Breast epithelium (tissue), 4 donors: ENCODE results near the gene FLNC. TPM values are rescaled to one million over a fixed set of nuclear protein-coding genes. Genes with fewer than 3 reads are reported as not detected.

Experiments
- DNase-seq, 2 donors: peaks; one replicate each; pipeline ENCODE4 v3.0.0-alpha.2; 2019; ENCODE audit warnings: low spot score in 2 of 2
- H3K27ac ChIP-seq, 2 donors: fragments of 200-600 bp; sonication (generic) in 1 of 2; one replicate each; pipeline ENCODE4 v1.5.1; 2016 to 2019; ENCODE audit warnings: mild to moderate bottlenecking in 1 of 2
- H3K27me3 ChIP-seq, 2 donors: fragments of 200-600 bp; sonication (generic) in 1 of 2; one replicate each; pipeline versions ENCODE4 v1.5.1 to v1.6.0; 2017 to 2019; ENCODE audit warnings: control low read depth in 1 of 2, mild to moderate bottlenecking in 1 of 2
- H3K36me3 ChIP-seq: fragments of 200-600 bp; one replicate; pipeline ENCODE4 v1.5.1; 2019
- H3K4me1 ChIP-seq, 2 donors: fragments of 200-600 bp; sonication (generic); one replicate each; pipeline ENCODE4 v1.5.1; 2016 to 2019; ENCODE audit warnings: control low read depth in 1 of 2
- H3K4me3 ChIP-seq, 3 donors: fragments of 200-600 bp; sonication (generic); 1 replicate in 2 of 3; 2 replicates in 1 of 3; pipeline ENCODE4 v1.5.1; 2016 to 2019; ENCODE audit warnings: mild to moderate bottlenecking in 3 of 3, moderate library complexity in 2 of 3
- H3K9me3 ChIP-seq, 2 donors: fragments of 200-600 bp; sonication (generic) in 1 of 2; one replicate each; pipeline ENCODE4 v1.5.1; 2016 to 2019; ENCODE audit warnings: control low read depth in 1 of 2
- POLR2A ChIP-seq: fragments of 450-650 bp; IDR thresholded peaks from one replicate; pipeline ENCODE4 v1.6.1; 2016; ENCODE audit warnings: antibody characterized with exemption, mild to moderate bottlenecking, moderate library complexity
- POLR2AphosphoS5 ChIP-seq, 3 donors: sonication (generic); formaldehyde crosslinking; IDR thresholded peaks; one replicate each; pipeline ENCODE4 v1.6.1; 2017; ENCODE audit warnings: antibody characterized with exemption in 3 of 3
- intact Hi-C: fragments of 100-400 bp; cut with DNase I; formaldehyde crosslinking; loops from one replicate; pipeline ENCODE4 v1.15.1; 2023; ENCODE audit warnings: low total_unique reads
- total RNA-seq, 3 donors: library from RNA; depleted of rRNA; stranded (reverse); fragments of >200 nt; gene quantifications; one replicate each; pipeline ENCODE4 v1.1.0, GENCODE V29; 2016
- TF ChIP-seq, protein P1 (sequence below), 3 donors: fragments of 450-650 bp; IDR thresholded peaks; one replicate each; pipeline ENCODE4 v1.5.1; 2016 to 2017; ENCODE audit warnings: antibody characterized with exemption in 3 of 3, mild to moderate bottlenecking in 3 of 3, moderate library complexity in 3 of 3

The FLNC gene
- total RNA-seq, 3 donors from 2014 or later: 5.1 to 7.5 (median 6.0) TPM

DNA sequence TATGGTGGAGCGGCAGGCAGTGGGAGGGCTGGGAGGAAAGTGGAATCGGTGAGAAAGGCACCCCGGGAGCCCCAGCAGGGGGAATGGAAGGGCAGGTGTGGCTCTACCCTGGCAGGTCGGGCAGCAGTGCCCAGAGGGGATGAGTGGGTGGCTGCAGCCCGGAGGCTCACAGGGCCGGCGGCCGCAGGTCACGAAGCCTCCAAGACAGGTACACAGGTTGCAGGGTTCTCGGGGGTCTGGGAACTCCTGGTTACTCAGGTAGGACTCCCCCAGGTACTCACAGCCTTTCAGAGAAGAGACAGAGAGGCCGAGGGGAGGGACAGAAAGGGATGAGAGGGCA is 58.5 kb downstream of the FLNC start:
- TF ChIP-seq POLR2AphosphoS5 (IDR thresholded peaks at IDR 0.05) (no peak), POLR2A (no peak)
- TF ChIP-seq, protein P1, sequence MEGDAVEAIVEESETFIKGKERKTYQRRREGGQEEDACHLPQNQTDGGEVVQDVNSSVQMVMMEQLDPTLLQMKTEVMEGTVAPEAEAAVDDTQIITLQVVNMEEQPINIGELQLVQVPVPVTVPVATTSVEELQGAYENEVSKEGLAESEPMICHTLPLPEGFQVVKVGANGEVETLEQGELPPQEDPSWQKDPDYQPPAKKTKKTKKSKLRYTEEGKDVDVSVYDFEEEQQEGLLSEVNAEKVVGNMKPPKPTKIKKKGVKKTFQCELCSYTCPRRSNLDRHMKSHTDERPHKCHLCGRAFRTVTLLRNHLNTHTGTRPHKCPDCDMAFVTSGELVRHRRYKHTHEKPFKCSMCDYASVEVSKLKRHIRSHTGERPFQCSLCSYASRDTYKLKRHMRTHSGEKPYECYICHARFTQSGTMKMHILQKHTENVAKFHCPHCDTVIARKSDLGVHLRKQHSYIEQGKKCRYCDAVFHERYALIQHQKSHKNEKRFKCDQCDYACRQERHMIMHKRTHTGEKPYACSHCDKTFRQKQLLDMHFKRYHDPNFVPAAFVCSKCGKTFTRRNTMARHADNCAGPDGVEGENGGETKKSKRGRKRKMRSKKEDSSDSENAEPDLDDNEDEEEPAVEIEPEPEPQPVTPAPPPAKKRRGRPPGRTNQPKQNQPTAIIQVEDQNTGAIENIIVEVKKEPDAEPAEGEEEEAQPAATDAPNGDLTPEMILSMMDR (IDR thresholded peaks at IDR 0.05): no peak
- Histone ChIP-seq H3K4me1 (no peaks in the 10 kb centered on the region), H3K9me3 (no peaks in the 10 kb centered on the region), H3K27me3 (peaks cover 0 to 4% of the 10 kb centered on the region in 2 donors), H3K36me3 (no peaks in the 10 kb centered on the region), H3K27ac (no peak overlapping the region), H3K4me3 (no peak overlapping the region)
- intact Hi-C loops: no loop called here
- no peak for DNase-seq

DNA sequence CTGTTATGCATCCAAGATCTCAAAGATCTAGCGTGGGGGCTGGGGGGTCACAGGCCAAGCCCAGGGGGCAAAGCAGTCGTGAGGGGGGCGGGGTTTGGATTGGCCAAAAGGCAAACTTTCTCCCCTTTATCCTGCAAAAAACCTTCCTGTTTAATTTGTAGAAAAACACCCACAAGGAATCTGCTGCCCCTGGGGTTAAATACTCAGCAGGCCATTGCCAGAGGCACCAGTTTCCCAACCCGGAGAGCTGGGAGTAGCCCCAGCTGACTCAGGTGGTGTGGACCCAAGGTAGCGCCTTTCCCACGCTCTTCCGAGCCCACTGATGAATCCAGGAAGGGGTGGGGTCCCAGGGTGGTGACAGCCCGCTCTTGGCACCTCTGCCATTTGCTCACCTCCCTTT is 58.9 kb downstream of the FLNC start:
- H3K27ac ChIP-seq: no peak overlapping the region
- no peak overlapping the region for H3K4me3 ChIP-seq
- TF ChIP-seq POLR2A: no peak
- no peak for TF ChIP-seq POLR2AphosphoS5 (IDR thresholded peaks at IDR 0.05)
- TF ChIP-seq, protein P1 (IDR thresholded peaks at IDR 0.05): no peak
- H3K4me1 ChIP-seq: no peaks in the 10 kb centered on the region
- no peaks in the 10 kb centered on the region for H3K9me3 ChIP-seq
- intact Hi-C loops: no loop called here
- H3K36me3 ChIP-seq: no peaks in the 10 kb centered on the region
- no peak for DNase-seq
- peaks cover 0 to 4% of the 10 kb centered on the region in 2 donors for H3K27me3 ChIP-seq

DNA sequence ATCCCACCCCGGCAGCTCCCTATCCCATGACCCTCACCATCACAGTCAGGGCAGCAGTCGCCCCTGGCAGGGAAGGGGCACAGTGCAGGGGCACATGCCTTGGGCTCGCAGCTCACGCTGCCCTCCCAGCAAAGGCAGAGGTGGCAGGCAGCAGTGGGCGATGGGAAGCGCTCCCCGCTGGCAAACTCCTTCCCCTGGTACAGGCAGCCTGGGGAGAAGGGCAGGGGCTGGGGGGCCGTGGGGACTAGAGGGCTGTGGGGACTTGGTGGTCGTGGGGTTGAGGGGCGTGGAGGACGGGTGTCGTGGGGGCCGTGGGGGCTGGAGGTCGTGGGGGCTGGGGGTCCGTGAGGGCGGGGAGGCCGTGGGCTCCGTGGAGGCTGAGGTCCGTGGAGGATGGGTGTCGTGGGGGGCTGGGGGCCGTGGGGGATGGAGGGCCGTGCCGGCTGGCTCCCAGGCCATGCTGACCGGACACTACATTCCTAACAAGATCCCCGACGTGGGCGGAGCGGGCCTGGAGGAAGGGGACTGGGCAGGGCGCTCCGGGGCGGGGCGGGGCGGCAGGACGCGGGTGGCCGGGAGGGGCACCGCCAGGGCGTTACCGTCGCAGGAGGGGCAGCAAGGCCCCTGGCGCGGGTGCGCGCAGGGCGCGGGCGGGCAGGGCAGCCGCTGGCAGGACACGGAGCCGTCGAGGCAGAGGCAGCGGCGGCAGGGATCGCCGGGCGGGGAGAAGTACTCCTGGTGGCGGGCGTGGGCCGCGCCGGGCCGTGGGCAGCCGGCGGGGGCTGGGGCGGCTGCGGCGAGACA is 60.3 kb downstream of the FLNC start:
- no peak overlapping the region for H3K27ac ChIP-seq
- no peaks in the 10 kb centered on the region for H3K4me1 ChIP-seq
- peaks cover 0 to 4% of the 10 kb centered on the region in 2 donors for H3K27me3 ChIP-seq
- H3K9me3 ChIP-seq: no peaks in the 10 kb centered on the region
- peak overlapping the region; percentile 17 to 68 (median 54) for H3K4me3 ChIP-seq
- H3K36me3 ChIP-seq: no peaks in the 10 kb centered on the region
- no peak for DNase-seq
- intact Hi-C loops: no loop called here
- TF ChIP-seq POLR2A (no peak), POLR2AphosphoS5 (IDR thresholded peaks at IDR 0.05) (no peak)
- TF ChIP-seq, protein P1 (IDR thresholded peaks at IDR 0.05): no peak

DNA sequence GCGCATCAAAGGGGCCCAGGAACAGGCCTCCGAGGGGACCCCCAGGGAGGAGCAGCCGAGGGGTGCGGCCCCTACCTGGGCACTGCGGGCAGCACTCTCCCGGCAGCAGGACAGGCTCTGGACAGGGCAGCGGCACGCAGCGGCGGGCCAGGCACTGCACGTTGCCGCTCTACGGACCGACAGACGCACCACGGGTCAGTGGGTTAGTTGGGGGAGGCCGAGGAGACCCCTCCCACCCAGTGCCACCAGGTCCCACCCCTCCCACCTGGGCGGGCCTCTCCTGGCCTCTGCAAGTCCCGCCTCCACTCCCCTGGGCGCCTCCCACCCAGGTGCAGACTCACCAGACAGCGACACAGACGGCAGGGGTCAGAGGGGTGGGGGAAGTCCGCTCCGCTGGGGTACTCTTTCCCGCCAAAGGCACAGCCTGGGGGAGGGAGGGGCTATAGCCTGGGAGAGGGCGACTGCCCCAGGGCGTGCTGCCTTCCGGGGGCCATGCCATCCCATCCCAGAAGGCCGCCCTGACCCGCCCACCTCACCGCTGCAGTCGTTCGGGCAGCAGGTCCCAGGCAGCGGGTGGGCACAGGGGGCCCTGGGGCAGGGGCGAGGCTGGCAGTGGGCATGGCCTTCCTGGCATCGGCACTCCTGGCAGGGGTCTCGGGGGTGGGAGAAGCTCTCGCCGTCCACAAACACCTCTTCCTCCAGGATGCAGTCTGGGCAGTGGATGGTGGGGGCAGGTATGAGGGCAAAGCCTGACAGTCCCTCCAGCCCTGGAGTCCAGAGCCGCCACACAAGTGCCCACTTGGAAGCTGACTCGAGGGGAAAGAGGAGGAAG is 61.1 kb downstream of the FLNC start:
- Histone ChIP-seq H3K27me3 (peaks cover 0 to 4% of the 10 kb centered on the region in 2 donors), H3K27ac (no peak overlapping the region), H3K4me3 (peak overlapping the region; percentile 17 to 68 (median 54)), H3K4me1 (no peaks in the 10 kb centered on the region), H3K9me3 (no peaks in the 10 kb centered on the region), H3K36me3 (no peaks in the 10 kb centered on the region)
- no peak for TF ChIP-seq POLR2A
- TF ChIP-seq, protein P1 (IDR thresholded peaks at IDR 0.05): no peak
- no peak for DNase-seq
- intact Hi-C loops: no loop called here

DNA sequence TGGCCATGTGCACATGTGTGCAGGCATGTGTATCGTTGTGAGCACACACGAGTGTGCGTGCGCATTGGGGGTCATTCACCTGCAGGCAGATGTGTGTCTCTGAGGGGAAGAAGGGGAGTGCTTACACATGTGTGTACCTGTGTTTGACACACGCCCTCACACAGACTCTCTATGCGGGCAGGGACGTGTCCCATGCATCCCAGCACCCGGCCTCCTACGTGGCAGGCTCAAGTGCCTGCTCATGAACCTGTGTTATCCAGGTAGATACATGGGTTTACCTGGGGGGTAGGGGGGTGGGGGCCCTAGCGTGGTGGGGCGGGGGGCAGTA is 61.7 kb downstream of the FLNC start:
- Histone ChIP-seq H3K4me3 (no peak overlapping the region), H3K9me3 (no peaks in the 10 kb centered on the region), H3K4me1 (no peaks in the 10 kb centered on the region), H3K36me3 (no peaks in the 10 kb centered on the region), H3K27ac (no peak overlapping the region), H3K27me3 (peaks cover 0 to 4% of the 10 kb centered on the region in 2 donors)
- TF ChIP-seq, protein P1 (IDR thresholded peaks at IDR 0.05): no peak
- no peak for TF ChIP-seq POLR2A
- no peak for TF ChIP-seq POLR2AphosphoS5 (IDR thresholded peaks at IDR 0.05)
- intact Hi-C loops: no loop called here
- DNase-seq: no peak
